ENCODE data around the gene ZNF789.

GRCh38 chr7:99447943-99448342, 24.7 kb upstream of the ZNF789 start:
- TF ChIP-seq, protein P1, sequence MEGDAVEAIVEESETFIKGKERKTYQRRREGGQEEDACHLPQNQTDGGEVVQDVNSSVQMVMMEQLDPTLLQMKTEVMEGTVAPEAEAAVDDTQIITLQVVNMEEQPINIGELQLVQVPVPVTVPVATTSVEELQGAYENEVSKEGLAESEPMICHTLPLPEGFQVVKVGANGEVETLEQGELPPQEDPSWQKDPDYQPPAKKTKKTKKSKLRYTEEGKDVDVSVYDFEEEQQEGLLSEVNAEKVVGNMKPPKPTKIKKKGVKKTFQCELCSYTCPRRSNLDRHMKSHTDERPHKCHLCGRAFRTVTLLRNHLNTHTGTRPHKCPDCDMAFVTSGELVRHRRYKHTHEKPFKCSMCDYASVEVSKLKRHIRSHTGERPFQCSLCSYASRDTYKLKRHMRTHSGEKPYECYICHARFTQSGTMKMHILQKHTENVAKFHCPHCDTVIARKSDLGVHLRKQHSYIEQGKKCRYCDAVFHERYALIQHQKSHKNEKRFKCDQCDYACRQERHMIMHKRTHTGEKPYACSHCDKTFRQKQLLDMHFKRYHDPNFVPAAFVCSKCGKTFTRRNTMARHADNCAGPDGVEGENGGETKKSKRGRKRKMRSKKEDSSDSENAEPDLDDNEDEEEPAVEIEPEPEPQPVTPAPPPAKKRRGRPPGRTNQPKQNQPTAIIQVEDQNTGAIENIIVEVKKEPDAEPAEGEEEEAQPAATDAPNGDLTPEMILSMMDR (conservative IDR thresholded peaks at IDR 0.05; ENCODE audit: low read depth, low read length) = no peak
- TF ChIP-seq POLR2A (IDR thresholded peaks at IDR 0.05; ENCODE audit: low read depth, low read length) (no peak), BHLHE40 (IDR thresholded peaks at IDR 0.05; ENCODE audit: low read depth, low read length) (no peak)
